GM10266 (cell line): ENCODE data around the gene NPDC1.

Experiments used
- DNase-seq: peaks from one replicate; pipeline ENCODE4 v3.0.0; 2012; ENCODE audit errors: extremely low spot score
- CTCF ChIP-seq: IDR thresholded peaks from 2 replicates; pipeline ENCODE4 v1.5.1; 2012; ENCODE audit warnings: mild to moderate bottlenecking, low read depth; ENCODE audit not compliant: control insufficient read depth, insufficient read depth; ENCODE audit errors: missing control alignments

Gene NPDC1

GRCh38 chr9:137031904-137032640, 13.9 kb downstream of the NPDC1 start, which contains the start of gene FUT7:
Gene FUT7, minus strand, starts transcription at chr9:137032088. Its CDS starts 97 bp downstream, at chr9:137031991.
- TF ChIP-seq CTCF: no peak
- no peak for DNase-seq

DNA sequence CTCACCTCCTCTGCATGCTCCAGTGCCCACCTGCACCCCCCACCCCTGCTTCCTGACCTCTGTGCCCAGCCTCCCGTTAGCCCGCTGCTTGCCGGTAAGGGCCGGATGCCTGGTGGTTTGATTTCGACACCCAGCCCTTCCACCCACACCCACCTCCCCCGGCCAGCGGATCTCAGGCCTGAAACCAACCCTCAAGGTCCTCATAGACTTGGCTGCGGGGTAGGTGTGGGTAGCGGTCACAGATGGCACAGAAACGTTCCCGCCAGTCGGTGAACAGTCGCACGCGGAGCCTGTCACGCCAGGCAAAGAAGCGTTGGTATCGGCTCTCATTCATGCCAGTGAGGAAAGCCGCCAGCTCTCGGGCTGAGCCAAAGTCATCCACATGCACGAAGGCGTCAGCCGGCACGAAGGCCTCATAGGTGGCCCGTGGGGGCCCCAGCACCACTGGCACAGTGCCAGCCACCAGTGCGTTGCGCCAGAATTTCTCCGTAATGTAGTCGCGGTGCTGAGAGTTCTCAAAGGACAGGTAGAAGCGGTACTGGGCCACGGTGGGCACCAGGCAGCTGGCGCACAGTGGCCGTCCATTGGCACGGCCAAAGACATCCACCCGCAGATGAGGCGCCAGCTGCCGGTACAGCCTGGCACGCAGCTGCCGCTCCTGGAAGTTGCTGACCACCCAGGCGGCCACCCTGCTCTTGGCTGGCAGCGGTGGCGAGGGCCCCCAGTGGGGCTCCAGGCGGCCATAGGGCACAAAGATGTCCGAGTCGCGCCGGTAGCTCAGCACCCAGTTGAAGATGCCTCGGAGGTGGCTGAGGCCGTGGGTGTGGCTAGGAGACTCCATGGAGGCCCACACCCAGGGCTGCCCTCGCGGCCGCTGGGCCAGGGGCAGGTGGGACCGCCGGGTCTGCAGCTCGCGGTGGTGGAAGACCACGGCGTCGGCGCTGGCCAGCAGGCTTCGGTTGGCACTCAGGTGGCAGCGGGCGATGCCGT, 15.1 kb downstream of the NPDC1 start:
- TF ChIP-seq CTCF: no peak
- no peak for DNase-seq

DNA sequence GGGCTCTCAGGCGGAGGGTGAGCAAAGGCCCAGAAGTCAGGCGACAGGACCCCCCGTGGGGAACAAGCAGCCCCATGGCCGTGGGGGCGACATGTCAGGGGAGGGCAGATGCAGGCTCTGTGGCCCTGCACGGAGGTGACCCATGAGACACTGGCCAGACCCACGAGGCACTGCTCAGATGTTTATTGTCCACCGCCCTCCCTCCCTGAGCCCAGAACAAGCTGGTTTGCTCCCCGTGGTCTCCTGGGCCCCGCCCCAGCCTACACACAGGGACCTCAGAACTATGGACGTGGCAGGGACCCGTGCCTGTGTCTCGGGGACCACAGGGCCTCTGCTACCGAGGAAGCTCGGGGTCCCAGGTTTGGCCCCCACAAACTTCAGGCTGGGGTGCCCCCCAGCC, 16.0 kb downstream of the NPDC1 start:
- no peak for TF ChIP-seq CTCF
- DNase-seq: no peak

DNA sequence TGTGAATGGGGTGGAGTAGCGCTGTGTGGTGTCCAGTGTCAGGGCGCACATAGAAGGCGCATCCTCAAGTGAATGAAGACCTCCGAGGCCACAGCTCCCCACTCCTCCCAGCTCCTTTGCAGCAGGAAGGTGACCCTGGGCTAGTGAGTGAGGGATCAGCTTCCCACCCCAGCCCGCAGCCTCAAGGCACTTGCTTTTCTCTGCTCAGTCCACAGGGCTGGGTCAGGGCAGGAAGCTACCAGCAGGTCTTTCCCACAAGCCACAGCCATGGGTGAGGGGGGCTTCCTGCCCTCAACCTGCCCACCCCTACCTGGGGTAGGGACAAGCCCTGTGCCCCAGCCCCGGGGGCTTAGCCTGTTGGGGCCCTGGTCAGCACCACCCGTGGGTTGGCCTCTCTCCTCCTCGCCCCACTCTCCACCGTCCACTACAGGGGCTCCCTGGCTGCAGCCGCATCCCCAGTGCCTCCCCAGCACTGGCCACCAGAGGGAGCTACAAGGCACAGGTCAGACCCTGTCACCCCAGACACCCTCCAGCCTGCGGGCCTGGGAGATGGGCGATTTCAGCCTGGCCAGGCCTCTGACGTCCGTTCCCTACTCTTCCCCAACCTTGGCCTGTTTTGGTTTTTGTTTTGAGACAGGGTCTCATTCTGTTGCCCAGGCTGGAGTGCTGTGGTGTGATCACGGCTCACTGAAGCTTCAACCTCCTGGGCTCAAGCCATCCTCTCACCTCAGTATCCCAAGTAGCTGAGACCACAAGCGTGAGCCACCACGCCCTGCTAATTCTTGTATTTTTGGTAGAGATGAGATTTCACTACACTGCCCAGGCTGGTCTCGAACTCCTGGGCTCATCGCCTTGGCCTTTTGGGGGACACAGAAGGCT, 16.7 kb downstream of the NPDC1 start:
- peak; percentile 87 for DNase-seq
- TF ChIP-seq CTCF: peak; percentile 97

DNA sequence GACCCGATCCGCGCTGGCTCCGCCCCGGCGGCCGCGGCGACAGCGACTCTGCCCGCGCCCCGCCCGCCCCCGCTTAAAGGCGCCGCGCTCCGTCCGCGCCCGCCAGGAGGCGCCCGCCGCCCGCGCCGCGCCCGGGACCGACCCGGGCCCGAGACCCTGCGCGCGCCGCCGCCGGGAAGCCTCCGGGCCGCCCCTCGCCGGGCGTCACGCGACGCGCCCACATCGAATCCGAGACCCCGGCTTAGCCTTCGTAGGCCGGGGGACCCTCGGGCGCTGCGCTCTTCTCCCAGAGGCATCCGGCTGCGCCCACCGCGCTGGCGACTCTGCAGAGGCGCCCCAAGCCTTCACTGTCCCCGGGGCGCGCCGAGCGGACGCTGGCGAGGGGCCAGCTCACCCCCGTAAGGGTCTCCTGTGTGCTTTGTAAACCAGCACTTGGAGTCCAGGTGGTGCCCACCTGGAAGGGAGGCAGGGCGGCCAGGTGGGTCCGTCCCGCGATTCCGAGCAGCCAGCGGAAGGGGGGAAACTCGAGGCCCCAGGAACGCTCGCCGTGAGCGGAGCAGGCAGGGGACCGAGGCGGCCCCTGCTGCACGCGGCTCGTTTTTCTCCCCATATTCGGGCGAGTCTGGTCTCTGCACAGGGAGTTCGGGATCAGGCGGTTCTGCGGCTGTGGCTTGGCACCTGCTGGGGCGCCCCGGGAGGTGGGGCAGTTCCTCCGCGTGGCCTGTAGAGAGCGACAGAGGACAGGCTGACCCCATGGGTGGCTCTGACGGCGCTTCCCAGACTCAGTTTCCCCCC, 17.5 kb downstream of the NPDC1 start:
- peak; percentile 88 for DNase-seq
- peak; percentile 67 for TF ChIP-seq CTCF

- DNase-seq: no peak
These were observed 18.4 kb downstream of the NPDC1 start, which contains the start of gene ABCA2 for GRCh38 chr9:137027369-137028262. Gene ABCA2, minus strand, starts transcription at chr9:137028237. Its CDS starts 97 bp downstream, at chr9:137028140.

More at GRCh38 chr9:137027369-137028262, 18.4 kb downstream of the NPDC1 start, which contains the start of gene ABCA2:
- TF ChIP-seq CTCF: no peak
